GM21528 (cell line): ENCODE data around the gene TPTE2.
"Not testable (repeated sequence)": the region's sequence is repeated elsewhere in the genome, so short reads cannot be mapped to it uniquely, and the experiment has no call there.

Experiments
- ATAC-seq: cut with Tn5 transposase; IDR thresholded peaks from one replicate; pipeline ENCODE4 v1.9.1; 2021; ENCODE audit warnings: mild to moderate bottlenecking, moderate library complexity; ENCODE audit not compliant: unreplicated experiment, low FRiP score

The TPTE2 gene

DNA sequence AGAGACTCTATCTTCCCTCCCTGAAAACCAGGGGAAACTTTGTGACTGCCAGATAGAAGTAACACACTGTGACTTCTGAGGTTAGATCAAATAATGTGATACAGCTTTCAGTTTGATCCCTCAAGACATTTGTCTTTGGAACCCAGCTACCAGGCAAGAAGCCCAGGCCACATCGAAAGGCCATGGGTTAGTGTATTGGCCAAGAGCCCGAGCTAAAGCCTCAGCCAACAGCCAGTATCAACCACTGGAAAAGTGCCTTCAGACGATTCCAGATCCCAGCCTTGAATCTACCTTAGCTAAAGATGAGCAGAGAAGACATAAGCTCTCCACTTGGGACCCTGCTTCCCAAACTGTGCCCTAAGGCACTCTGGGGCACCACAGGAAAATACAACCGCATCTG, 10.9 kb upstream of the TPTE2 start:
- ATAC-seq: no peak

DNA sequence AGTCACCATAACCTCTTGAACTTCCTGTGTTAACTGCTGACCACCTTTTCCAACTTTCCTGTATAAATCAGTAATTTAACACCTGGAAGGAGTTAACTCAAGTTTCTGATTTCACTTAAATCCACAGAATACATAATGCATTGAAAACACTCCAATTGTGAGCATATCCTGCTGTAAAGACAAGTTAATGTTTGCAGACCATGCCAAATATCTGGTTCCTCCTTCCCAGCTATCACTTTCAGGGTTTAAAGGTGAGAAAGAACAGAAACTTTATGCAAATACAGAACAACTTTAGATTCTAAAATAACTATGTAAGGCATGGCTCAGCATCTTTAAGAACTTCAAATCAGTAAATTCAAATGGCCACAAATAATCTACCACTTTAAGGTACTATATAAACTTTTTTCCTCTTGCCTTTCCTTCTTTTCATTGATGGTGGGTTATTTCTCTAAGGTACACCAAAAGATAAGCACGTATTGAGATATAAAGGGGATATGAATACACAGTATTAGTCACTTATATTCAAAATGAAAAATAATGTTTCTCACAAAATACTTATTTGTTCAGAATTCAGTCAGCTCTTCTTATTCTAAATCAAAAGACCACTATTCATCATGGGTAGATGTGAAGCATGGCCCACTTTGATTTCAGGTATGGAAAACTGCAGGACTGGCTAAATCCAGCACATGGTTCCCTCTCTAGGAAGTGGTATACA, 6.6 kb upstream of the TPTE2 start:
- ATAC-seq: peak; percentile 67

DNA sequence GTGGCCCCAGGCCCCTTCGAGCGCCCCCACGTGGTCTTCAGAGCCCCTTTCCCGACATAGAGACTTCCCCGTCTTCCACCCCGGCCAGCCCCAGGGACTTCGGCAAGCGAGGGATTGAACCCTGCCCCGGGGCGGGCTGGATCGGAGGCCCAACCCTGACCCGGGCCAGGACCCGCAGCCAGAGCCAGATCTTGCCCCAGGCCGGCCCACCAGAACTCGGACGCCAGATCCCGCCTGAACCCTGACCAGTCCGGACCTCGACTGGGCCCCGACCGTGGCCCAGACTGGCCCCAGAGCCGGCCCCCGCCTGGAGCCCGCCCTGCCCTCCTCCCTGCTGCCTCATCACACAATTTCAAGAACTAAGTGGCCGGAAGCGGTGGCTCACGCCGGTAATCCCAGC, 253 bp upstream of the TPTE2 start:
- no peak for ATAC-seq

DNA sequence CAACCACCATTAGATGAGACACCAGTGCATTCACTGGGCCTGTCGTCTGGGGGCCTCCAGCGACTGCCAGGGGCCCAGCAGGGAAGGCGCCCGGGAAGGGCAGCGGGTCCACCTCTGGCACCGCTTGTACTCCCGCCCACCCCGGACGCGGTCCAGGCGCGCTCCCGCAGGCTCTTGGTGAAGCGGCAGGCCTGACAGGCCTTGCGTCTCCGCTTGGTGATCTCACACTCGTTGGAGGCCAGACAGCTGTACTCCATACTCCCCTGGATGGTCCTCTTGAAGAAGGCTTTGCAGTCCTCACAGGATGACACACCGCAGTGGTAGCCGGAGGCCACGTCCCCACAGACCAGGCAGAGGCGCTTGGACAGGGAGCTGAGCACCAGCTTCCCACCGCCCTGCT, 660 bp downstream of the TPTE2 start:
- ATAC-seq: not testable (repeated sequence)

DNA sequence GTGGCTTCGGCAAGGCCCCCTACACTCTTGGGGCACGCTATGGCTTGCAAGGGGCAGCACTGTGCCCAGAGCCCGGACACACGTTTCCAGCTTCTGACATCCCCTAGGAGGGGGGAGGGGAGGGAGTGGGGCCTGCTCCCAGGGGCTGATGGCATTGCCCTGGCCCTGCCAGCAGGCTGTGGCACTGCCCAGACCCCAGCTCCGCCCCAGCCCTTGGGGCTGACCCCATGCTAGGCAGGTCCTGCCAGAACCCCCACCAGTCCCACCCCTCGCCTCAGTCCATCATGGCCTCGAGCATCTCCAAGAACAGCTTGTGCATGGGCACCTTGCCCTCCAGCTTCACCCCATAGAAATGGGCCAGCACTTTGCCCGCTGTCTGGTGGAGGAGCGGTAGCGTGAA, 1.6 kb downstream of the TPTE2 start:
- not testable (repeated sequence) for ATAC-seq

DNA sequence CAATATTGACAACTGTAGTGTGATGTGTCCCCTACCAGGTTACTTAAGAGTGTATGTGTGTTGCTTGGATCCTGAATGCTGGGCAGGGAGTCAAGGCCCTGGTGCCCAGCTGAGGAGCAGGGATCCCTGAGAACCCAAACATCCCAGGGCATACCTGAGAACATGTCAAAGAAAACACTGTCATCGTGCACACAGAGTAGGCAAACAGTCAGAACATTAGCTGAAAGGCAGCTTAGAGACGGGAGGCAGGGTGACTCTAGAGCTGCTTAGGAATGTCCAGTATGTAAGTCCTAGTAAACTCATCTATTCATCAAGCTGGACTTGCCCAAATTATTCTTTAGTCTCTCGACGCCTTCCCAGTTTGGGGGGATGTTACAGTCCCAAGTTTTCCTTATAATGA, 4.0 kb downstream of the TPTE2 start:
- not testable (repeated sequence) for ATAC-seq

DNA sequence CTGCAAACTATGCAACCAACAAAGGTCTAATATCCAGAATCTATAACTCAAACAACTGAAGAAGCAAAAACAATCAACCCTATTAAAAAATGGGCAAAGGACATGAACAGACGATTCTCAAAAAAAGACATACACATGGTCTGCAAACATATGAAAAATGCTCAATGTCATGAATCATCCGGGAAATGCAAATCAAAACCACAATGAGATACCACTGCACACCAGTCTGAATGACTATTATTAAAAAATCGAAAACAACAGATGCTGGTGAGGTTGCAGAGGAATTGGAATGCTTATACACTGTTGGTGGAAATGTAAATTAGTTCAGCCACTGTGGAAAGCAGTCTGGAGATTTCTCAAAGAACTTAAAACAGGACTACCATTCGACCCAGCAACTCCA, 12.1 kb downstream of the TPTE2 start:
- ATAC-seq: not testable (repeated sequence)

DNA sequence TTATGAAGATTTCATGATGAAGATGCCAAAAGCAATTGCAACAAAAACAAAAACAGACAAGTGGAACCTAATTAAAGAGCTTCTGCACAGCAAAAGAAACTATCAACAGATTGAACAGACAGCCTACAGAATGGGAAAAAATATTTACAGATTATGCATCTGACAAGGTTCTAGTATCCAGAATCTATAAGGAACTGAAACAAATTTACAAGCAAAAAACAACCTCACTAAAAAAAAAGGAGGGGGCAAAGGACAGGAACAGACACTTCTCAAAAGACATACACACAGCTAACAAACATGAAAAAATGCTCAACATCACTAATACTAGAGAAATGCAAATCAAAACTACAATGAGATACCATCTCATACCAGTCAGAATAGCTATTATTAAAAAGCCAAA, 35.7 kb downstream of the TPTE2 start:
- not testable (repeated sequence) for ATAC-seq

DNA sequence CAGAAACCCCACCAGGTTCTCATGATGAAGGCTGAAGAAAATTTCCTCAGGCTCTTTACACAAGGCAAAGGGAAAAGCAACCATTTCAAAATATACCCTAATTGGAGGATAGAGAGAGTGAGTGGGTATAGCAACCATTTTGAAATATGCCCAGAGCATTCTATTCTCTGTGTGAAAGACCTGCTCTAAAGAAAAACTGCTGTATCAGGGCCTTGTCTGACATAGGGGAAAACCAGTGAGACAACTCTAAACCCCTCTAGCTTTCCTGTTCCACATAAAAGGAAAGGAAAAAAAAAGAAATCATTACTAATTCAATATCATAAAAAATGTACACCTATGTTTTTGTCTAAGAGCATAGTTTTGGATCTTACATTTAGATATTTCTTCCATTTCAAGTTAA, 42.3 kb downstream of the TPTE2 start:
- no peak for ATAC-seq

DNA sequence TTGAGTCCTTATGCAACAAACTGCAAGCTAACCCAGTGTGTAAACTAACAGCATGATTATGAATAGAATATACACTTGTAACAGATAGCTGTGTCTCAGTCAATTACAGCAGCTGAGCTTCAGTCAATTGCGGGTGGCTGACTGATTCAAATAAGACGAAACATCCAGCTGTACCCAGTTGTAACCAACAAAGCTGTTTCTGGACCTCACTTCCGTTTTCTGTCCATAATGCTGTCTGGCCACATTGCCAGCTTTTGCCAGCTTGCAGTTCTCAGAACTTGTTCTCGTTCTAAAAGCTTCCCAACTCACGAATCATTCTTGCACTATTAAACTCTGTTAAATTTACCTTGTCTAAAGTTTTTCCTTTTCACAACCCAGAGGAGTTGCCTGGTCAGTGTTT, 53.7 kb downstream of the TPTE2 start:
- ATAC-seq: not testable (repeated sequence)

DNA sequence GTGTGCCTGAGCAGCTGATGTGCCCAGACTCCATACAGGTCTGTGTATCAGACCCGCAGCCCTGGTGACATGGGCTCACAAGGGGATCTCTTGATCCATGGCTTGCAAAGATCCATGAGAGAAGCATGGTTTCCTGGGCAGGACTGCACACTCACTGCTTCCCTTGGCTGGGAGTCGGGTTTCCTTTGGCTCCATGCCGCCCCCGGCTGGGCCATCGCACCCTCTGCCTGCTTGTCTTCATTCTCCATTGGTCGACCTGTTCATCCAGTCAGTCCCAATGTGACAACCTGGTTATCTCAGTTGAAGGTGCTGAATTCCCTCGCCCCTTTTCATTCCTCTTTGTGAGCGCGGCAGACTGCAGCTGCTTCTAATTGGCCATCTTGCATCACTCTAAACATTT, 101.2 kb downstream of the TPTE2 start:
- not testable (repeated sequence) for ATAC-seq

DNA sequence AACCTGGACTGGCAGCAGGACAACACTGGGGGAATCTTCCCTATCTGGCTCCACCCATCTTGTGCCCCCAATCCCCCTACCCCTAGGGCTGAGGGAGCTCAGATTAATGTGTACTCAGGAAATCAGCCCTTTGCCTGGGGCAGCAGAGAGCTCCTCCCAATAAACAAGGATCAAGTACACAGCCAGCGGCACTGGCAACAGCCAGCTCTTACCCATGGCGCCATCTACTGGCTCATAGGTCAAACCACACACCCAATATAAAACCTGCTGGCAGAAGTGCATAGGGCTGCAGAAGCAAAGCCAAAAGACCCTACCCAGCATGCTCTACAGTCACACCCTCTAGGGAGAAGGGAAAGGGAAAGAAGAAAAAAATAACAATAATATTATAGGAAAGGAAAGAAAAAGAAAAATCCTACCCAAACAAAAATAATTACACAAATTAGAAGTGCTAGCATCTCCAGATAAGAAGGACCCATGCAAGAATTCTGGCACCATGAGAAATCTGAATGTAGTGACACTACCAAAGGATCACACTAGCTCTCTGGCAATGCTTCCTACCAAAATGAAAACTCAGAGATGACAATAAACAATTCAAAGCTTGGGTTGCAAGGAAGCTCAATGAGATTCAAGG, 122.2 kb downstream of the TPTE2 start:
- ATAC-seq: not testable (repeated sequence)

DNA sequence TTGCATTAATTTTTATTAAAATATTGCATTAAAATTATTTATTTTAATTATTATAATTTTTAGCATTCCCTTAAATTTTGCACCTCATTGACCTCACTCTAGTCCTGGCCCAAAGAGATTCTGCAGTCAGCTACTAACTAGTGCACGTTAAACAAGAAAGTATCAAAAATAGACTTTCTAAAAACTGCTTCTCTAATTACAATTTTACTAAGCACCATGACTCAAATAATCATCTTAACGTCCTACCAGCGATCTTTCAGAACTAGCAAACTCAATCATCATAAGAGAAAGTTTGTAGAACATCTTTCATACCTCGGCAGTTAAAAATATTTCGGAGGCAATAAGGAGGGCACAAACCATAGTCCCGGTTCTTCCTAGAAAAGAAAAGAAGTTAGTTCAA, 123.6 kb downstream of the TPTE2 start:
- not testable (repeated sequence) for ATAC-seq

DNA sequence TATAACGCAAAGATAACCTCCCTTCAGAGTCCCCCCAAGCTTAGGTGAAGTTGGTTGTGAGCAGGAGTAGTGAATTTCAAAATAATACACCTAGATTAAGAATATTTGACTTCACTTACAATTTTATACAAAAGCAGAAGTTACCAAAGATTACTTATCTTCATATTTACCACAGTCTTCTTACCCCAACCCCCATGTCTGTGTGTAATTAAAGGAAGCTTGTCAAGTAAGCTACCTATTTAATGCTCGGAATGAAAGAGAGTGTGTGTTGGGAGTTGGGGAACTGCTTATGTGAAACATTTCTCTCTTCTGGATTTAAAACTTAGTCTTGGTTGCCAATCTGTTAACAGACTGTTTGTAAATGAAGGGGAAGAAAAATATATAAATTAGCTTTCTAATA, 139.1 kb downstream of the TPTE2 start:
- ATAC-seq: not testable (repeated sequence)

DNA sequence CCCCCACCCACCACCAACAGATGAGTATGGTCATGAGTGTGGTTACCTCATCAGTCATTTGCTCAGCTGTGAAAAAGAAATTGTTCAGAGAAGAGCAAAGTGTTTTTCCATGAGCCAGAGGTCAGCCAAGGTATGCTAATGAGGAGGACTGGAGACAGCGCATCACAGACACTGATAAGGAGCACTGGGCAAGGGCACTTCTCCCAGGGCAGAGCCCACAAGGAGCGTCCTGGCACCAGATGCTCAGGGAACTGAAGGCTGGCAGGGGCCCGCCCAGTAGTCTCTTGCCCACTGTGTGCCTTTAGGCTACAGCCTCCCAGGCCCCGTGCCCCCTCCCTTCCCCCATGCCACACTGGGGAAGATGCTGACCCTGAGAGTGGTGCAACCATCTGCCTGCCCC, 148.8 kb downstream of the TPTE2 start:
- not testable (repeated sequence) for ATAC-seq

DNA sequence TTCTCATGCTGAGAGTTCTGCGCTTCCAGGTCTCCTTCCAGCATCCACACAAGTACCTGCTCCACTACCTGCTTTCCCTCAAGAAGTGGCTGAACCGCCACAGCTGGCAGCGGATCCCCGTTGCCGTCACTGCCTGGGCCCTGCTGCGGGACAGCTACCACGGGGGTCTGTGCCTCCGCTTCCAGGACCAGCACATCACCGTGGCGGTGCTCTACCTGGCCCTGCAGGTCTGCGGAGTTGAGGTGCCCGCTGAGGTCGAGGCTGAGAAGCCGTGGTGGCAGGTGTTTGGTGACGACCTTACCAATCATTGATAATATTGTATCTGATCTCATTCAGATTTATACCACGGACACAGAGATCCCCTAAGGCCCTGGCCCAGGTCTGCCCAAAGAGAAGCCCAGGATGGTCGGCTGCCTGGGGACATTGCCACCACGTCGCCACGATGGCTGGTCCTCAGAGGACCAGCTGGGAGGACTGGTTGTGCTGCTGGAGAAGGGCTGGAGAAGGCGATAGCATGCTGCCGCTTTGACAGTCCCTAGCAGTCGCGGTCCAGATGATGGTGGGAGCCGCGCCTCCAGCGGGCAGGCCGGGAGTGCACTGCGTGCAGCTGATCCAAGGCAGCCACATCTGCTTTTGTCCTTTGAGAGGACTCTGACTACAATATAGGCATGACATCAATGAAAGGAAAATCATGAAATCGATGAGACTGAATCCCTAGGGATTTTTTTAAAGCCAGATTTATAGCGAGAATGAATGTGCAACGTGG, 178.4 kb downstream of the TPTE2 start:
- not testable (repeated sequence) for ATAC-seq

DNA sequence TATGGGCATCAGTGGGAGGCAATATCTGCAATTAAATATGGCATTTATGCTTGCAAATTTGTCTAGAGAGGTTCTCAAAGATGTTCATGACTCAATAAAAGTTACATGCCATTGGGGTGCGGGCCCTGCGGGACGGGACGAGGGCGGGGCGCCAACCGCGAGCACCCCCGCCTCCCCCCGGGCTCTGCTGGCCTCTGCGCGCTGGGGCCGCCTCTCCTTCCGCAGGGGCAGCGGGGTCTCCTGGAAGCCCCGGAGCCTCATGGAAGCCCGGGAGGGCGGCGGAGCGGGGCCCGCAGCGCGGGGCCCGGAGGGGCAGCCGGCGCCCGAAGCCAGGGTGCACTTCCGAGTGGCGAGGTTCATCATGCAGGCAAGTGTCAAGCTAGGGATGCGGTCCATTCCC, 179.2 kb downstream of the TPTE2 start:
- no peak for ATAC-seq
